Nephron (organoid): ENCODE data around the gene ZNF23.

Experiments used
- H3K27ac Mint-ChIP-seq, 3 experiments: 2 replicates each; pipeline ENCODE4 v1.8.0; 2020; ENCODE audit warnings: mixed read lengths in 3 of 3, mild to moderate bottlenecking in 2 of 3, moderate library complexity in 1 of 3
- H3K27me3 Mint-ChIP-seq: 2 replicates; pipeline ENCODE4 v1.8.0; 2021; ENCODE audit warnings: low read depth, mild to moderate bottlenecking, moderate library complexity, mixed read lengths
- H3K36me3 Mint-ChIP-seq: 2 replicates; pipeline ENCODE4 v1.8.0; 2020; ENCODE audit warnings: low read depth, mixed read lengths
- H3K4me1 Mint-ChIP-seq: 2 replicates; pipeline ENCODE4 v1.8.0; 2020; ENCODE audit warnings: mixed read lengths
- H3K4me3 Mint-ChIP-seq, 3 experiments: 2 replicates each; pipeline ENCODE4 v1.8.0; 2020; ENCODE audit warnings: mild to moderate bottlenecking in 3 of 3, mixed read lengths in 3 of 3, moderate library complexity in 2 of 3
- H3K9me3 Mint-ChIP-seq: 2 replicates; pipeline ENCODE4 v1.8.0; 2020; ENCODE audit warnings: mixed read lengths
- TF ChIP-seq, protein P1 (sequence below), 3 experiments: fragments of 200-600 bp; sonication (generic); IDR thresholded peaks; one replicate each; pipeline ENCODE4 v1.5.0; 2021; ENCODE audit warnings: antibody characterized with exemption in 3 of 3; ENCODE audit not compliant: unreplicated experiment in 3 of 3

Gene ZNF23

DNA sequence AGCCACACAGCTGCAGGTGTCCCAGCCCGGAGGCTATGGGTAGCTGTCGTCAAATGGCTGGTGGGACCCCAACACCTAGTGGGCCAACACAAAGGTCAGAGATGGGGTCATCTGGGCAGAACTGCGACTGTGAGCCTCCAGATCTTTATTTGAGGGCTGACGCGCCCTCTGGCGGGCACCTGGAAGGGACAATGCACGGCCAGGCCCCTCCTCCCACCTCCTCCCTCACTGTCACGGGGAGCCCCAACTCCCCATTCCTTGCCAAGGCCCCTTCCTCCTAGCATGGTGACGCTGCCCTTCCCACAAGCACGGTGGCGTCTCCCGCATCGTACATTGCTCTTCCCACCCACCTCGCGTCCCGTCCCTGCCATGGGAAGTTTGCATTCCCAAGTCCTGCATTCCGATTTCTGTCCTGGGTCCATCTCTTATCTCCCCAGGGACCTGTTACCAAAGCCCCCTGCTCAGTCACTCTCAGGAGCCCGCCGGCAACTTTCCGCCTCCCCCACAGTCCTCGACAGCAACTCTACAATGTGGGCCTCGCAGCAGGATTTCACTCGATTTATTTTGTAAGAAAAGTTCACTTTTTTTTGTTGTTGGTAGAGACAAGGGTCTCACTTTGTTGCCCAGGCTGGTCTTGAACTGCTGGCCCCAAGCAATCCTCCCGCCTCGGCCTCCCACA is 21.2 kb downstream of the ZNF23 start:
- Mint-ChIP-seq H3K36me3 (peaks cover 14% of the 10 kb centered on the region), H3K27ac (no peak overlapping the region), H3K9me3 (peaks cover 21% of the 10 kb centered on the region), H3K4me3 (no peak overlapping the region), H3K4me1 (no peaks in the 10 kb centered on the region), H3K27me3 (peaks cover 31% of the 10 kb centered on the region)
- TF ChIP-seq, protein P1, sequence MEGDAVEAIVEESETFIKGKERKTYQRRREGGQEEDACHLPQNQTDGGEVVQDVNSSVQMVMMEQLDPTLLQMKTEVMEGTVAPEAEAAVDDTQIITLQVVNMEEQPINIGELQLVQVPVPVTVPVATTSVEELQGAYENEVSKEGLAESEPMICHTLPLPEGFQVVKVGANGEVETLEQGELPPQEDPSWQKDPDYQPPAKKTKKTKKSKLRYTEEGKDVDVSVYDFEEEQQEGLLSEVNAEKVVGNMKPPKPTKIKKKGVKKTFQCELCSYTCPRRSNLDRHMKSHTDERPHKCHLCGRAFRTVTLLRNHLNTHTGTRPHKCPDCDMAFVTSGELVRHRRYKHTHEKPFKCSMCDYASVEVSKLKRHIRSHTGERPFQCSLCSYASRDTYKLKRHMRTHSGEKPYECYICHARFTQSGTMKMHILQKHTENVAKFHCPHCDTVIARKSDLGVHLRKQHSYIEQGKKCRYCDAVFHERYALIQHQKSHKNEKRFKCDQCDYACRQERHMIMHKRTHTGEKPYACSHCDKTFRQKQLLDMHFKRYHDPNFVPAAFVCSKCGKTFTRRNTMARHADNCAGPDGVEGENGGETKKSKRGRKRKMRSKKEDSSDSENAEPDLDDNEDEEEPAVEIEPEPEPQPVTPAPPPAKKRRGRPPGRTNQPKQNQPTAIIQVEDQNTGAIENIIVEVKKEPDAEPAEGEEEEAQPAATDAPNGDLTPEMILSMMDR (IDR thresholded peaks at IDR 0.05; ENCODE audit: unreplicated experiment in 3 of 3): no peak

DNA sequence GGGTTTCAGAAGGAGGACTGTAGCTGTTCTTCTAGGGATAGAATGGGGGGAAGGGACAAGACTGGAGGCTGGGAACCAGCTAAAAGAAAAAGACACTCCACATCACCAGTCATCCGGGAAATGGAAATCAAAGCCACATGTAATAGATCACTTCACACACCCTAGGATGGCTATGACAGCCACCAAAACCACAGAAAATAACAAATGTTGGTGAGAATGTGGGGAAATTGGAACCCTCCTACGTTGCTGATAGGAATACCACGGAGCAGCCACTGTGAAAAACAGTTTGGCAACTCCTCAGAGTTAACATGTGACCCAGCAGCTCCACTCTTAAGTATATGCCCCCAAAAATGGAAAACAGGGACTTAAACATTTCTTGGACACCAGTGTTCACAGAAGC is 22.5 kb downstream of the ZNF23 start:
- no peak overlapping the region for H3K27ac Mint-ChIP-seq
- peaks cover 38% of the 10 kb centered on the region for H3K27me3 Mint-ChIP-seq
- TF ChIP-seq, protein P1 (IDR thresholded peaks at IDR 0.05; ENCODE audit: unreplicated experiment in 3 of 3): no peak
- no peaks in the 10 kb centered on the region for H3K4me1 Mint-ChIP-seq
- no peak overlapping the region for H3K4me3 Mint-ChIP-seq
- H3K9me3 Mint-ChIP-seq: peaks cover 10% of the 10 kb centered on the region
- H3K36me3 Mint-ChIP-seq: peaks cover 6% of the 10 kb centered on the region

DNA sequence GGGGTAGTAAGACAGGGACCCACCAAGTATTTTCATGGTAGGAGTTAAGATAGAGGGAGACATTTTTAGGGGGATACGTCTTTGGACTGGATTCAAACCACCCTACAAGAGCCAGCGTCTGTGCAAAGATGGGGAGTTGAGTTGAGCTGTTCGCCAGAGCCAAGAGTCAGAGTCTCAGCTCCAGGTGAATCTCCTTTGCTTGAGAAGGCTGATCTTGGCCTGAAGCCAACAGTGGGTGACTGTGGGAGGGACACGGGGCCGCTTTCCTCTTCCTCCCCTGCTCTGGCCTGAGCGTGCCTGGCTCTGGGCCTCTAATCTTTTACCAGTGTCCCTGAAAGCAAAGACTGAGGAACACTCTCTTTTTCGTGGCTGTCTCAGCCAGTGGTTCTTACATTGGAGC is 25.6 kb downstream of the ZNF23 start:
- H3K27me3 Mint-ChIP-seq: peaks cover 51% of the 10 kb centered on the region
- TF ChIP-seq, protein P1 (IDR thresholded peaks at IDR 0.05; ENCODE audit: unreplicated experiment in 3 of 3): no peak
- H3K9me3 Mint-ChIP-seq: no peaks in the 10 kb centered on the region
- no peaks in the 10 kb centered on the region for H3K4me1 Mint-ChIP-seq
- no peak overlapping the region for H3K4me3 Mint-ChIP-seq
- H3K36me3 Mint-ChIP-seq: no peaks in the 10 kb centered on the region
- no peak overlapping the region for H3K27ac Mint-ChIP-seq

DNA sequence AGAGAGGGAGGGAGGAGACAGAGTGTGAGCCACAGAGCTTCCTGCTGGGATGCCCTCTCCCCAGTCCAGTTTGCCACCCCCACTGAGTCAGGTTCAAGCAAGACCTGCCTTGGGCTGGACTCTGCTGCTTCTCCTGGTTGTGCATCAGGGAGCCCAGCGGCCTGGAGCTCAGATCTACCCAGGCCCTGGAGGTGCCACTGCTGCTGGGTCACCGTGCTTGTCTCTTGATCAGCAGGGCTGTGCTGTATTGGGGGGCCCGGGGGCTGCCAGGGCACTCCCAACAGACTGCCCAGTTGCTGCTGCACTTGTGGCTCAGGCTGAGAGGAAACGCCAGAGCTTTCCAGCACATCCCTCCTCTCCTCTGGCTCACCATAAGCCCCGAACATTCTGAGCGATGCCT is 29.1 kb downstream of the ZNF23 start:
- no peak overlapping the region for H3K27ac Mint-ChIP-seq
- H3K27me3 Mint-ChIP-seq: peaks cover 56% of the 10 kb centered on the region
- H3K36me3 Mint-ChIP-seq: no peaks in the 10 kb centered on the region
- H3K4me3 Mint-ChIP-seq: no peak overlapping the region
- TF ChIP-seq, protein P1 (IDR thresholded peaks at IDR 0.05; ENCODE audit: unreplicated experiment in 3 of 3): no peak
- H3K4me1 Mint-ChIP-seq: no peaks in the 10 kb centered on the region
- peaks cover 6% of the 10 kb centered on the region for H3K9me3 Mint-ChIP-seq

DNA sequence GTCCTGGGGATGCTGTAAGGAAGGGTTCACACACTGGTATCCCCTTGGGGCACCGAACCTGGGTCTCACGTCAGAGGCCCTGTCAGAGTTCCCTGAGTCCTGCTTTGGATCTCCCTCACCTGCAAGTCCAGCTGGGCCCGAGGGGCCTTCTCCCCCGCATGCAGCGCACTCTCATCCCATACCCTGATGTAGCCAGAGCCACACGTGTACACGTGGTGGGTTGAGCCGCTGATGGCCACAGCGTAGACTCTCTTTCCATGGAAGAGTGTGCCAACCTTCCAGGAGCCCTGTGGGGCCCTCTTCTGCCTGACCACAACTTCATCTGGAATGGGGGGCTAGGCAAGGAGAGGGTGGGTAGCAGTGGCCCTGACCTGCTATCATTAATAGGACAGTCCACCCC is 30.1 kb downstream of the ZNF23 start:
- H3K27me3 Mint-ChIP-seq: peaks cover 59% of the 10 kb centered on the region

More for the DNA sequence above, 30.1 kb downstream of the ZNF23 start:
- Mint-ChIP-seq H3K27ac (no peak overlapping the region), H3K9me3 (peaks cover 6% of the 10 kb centered on the region), H3K36me3 (no peaks in the 10 kb centered on the region), H3K4me1 (no peaks in the 10 kb centered on the region), H3K4me3 (no peak overlapping the region)
- TF ChIP-seq, protein P1 (IDR thresholded peaks at IDR 0.05; ENCODE audit: unreplicated experiment in 3 of 3): no peak
